ENCODE data around the gene COMMD9.

- TF ChIP-seq POLR2A (IDR thresholded peaks at IDR 0.05) (no peak), POLR2AphosphoS5 (IDR thresholded peaks at IDR 0.05) (no peak)
Observed at GRCh38 chr11:36308577-36308976, 19.4 kb upstream of the COMMD9 start.

Measured in upper lobe of left lung (tissue), 4 donors.